Fibroblast of upper back skin (primary cell): ENCODE measurements around the gene STK26.
"Not testable (repeated sequence)": the region's sequence is repeated elsewhere in the genome, so short reads cannot be mapped to it uniquely, and the experiment has no call there.

ENCODE experiments used
- DNase-seq: peaks from one replicate; pipeline ENCODE4 v3.0.0-alpha.2; 2013

STK26 gene

DNA sequence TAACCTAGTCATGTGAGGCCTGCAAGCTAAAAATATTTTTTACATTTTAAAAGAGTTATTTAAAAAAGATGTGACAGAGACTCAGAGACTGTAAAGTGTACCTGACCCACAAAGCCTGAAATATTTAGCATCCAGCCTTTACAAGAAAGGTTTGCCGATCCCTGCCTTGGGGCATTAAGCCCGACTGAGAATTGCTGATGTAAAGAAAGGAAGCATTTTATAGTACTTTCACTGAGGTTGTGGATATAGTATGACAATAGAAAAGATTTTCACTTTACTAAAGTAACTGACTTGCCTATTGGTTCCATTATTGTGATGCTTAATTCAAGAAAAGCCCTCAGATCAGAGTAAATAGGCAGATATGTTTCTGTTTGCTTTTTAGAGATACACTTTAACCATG, 17.0 kb downstream of the STK26 start:
- DNase-seq: no peak

DNA sequence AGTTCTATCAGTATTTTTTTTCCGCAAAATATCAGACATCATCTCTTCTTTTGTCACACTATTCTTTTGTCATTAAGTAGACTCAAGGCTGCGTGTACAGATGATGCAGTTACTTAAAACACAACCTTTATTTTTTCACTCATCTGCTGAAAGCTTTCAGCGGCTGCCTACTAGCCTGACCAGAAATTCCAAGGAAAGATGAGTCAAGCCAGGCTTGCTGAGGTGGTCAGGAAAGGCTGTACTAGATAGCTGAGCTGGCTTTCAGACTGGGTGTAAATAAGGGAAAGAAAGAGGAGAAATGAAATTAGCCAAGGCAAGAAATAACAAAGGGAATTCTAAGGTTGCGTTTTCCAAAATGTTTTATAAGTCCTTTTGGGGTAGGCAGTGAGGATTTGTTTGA, 17.9 kb downstream of the STK26 start:
- peak; percentile 58 for DNase-seq

DNA sequence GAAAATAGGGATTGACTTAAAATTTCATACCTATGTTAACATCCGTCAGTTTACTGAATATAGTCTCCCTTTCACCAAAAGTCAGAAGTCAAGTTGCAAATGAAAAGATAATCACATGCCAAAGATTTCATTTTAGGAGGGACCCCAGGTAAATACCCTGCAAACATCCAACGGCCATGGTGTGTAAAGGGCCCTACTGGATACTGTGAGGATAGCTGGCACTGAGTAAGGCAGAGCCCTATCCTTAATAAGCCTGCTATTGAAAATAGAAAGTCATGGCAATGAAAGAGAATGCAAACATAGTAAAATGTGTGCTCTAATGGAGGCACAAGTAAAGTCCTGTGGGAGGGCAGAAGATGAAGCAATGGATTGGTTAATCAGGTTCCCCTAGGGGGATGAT, 20.9 kb downstream of the STK26 start:
- DNase-seq: no peak

DNA sequence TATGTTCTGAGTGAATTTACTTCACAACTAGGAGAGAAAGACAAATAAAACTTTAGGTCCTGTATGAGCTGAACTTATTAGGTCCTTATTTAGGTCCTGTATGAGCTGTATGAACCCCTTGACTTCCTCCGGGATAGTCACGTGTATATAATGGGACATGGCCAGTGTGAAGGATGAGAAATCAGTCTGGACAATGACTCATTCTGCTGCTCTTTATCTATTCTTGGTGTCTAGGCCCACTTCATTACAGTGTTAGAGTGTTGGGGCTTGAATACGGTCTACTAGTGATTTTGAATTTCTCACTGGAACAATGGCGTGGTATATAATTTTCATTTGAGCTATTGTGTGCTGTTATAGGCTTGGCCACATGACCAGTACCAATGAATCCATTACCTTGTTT, 21.9 kb downstream of the STK26 start:
- DNase-seq: no peak

DNA sequence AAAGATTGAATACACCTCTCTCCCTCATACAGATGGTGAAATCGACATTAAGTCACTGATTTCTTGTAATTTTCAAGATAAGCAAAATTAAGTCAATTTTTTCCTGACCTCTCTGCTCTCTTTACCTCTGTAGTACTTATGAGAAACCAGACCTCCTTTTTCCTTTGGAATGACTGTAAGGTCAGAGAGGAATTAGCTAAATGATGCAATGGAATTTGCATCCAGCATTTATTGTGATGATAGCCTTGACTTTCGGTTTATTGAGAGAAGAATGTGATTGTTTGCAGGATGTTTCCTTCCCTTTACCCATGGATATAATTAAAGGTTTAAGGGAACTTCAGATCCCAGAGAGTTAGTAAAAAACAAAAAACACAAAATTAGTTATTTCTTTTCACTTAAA, 22.4 kb downstream of the STK26 start:
- no peak for DNase-seq

DNA sequence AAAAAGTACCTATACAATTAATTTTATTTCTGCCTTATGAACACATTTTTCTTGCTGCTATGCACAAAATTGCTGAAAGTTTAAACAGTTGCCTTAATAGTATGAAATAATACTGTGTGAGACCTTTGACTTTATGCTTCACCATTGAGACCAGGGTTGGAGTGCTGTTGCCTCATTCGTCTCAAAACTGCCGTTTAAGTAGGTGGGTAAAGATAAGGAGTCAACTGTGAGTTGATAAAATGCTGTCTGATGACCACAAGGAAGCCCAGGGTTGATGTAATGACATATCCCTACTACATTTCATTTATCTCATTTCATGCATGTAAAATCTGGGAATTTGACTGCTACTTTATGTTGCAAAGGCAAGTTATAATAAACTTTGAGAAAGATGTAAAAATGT, 23.4 kb downstream of the STK26 start:
- no peak for DNase-seq

DNA sequence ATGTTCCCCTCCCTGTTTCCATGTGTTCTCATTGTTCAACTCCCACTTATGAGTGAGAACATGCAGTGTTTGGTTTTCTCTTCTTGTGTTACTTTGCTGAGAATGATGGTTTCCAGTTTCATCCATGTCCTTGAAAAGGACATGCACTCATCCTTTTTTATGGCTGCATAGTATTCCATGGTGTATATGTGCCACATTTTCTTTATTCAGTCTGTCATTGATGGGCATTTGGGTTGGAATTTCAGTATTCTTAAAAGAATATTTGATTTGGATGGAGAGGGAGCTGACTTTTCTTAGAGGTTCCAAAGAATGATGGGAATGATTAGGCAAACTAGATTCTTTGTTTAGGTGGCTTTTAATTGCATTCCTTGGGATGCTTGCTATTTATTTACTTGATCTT, 28.7 kb downstream of the STK26 start:
- not testable (repeated sequence) for DNase-seq

DNA sequence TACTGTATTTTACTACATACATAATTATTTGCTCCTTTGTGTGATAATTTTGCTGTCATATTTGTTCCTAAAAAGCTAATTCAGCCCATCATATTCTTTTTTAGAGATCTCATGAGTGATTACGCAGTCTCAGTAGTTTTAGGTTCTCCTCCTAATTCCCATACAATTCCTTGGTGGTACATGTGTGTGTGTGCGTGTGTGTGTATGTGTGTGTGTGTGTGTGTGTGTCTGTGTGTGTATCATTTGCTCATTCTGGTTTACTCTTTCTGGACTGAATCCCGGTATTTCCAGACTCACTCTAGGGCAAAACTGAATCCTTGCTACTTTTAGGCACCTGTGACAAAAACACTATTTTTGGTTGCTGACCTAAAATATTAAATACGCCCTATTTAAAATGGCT, 34.9 kb downstream of the STK26 start:
- DNase-seq: no peak

DNA sequence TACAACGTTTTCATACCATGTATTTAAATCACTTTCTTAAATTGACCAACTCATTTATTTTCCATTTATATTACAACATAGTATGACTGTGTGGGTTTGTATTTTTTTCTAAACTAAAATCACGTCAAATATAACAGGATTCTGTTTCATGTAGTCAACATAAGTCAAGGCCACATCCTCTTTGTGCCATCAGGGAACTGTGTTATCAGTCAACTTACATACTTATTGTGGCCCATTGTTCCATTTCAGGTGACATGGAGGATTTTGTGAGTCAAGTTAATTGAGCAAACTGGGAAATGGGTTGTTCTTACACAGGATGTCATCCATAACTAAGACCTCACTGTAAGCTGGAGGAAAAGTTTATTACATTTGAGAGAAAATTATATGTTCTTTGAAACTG, 35.9 kb downstream of the STK26 start:
- DNase-seq: no peak

DNA sequence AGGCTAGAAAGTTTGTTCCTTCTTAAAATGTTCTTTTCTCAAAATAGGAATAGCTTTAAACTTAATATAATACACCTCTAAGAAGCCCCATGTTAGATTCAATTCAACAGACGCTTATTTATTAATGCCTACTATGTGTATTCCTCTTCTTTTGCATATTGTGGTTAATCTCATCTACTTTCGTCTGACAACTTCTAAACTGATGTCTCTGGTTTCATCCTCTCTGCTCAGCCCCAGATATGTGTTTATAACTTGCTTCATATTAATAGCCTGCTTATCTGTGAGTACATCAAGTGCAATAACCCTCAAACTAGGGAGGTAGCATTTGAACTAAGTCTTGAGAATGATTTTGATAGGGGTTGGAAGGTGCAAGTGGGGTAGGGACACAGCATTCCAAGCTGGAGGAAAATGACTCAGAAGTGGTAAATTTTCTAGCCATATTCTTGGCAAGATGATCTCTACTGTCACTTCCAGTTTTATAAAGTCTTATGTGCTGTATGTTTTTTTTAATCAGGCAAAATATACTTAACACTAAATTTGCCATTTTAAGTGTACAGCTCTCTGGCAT, 37.0 kb downstream of the STK26 start:
- peak; percentile 24 for DNase-seq

DNA sequence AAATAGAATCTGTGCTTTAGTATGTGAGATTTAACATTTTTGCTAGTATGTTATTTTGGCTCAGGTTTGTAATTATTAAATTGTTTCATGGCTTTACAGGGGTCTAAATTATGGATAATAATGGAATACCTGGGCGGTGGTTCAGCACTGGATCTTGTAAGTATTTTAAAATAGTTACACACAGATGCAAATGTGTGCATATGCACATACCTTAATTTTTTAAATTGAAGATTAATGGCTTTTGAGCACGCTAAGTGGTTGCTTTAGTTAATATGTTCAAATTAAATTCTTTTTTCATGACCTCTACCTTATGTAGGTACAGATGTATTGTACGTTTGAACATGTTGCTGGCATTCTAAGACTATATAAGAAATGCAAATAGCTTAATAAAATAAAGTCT, 40.2 kb downstream of the STK26 start:
- no peak for DNase-seq

DNA sequence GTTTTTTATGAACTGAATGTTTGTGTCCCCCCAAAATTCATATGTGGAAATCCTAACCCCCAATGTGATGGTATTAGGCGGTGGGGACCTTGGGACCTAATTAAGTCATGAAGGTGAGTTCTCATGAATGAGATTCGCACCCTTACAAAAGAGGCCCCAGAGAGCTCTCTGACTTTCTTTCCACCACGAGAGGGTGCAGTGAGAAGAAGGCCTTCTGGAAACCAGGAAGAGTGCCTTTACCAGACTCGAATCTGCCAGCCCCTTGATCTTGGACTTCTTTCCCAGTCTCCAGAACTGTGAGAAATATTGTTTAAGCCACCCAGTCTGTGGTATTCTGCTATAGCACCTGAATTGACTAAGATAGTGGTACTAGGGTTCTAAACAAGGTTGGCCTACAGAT, 40.8 kb downstream of the STK26 start:
- DNase-seq: no peak

DNA sequence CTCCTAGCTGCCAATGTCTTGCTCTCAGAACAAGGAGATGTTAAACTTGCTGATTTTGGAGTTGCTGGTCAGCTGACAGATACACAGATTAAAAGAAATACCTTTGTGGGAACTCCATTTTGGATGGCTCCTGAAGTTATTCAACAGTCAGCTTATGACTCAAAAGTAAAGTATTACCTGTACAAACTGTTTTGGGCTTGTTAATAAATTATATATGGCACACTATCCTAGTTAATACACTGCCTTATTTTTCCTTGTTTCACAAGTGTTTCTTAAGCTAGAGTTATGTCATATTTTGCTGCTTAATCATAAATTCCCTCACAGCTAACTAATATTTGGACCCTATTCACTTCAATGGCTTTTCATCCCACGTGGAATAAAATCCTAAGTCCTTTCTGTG, 45.3 kb downstream of the STK26 start:
- no peak for DNase-seq

DNA sequence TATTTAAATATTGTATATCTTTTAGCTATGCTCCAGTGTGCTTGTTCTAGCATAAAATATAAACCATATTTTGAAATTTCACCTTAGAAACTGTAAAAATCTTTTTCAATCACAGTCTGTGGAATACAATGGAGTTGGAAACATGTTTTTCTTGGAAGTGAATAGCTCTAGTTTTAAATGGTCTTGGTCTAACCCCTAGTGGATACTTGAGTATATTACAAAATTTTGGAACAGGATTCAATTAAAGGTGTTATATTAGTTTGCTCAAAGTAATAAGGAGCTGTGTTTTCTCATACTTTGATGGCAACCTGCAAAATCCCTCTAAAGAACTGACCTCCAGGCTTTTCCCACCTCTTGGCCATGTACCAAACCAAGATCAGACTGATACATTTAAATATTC, 48.2 kb downstream of the STK26 start:
- DNase-seq: peak; percentile 24

DNA sequence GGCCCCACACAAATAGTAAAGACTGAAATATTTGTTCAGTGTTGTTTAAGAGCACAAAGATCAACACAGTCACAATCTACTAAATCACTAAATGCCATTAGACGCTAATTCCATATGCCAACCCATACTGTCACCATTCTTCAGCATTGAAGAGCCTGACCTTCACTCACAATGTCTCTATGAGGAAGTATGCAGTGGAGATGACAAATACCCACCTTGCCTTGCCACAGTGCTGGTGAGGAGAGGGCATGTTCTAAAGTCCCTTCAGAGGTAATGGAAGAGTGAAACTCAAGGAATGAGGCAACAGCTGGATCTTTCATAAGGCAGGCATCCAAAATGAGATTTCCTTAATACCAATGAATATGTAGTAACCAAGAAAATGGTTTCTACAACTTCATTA, 54.3 kb downstream of the STK26 start:
- no peak for DNase-seq

DNA sequence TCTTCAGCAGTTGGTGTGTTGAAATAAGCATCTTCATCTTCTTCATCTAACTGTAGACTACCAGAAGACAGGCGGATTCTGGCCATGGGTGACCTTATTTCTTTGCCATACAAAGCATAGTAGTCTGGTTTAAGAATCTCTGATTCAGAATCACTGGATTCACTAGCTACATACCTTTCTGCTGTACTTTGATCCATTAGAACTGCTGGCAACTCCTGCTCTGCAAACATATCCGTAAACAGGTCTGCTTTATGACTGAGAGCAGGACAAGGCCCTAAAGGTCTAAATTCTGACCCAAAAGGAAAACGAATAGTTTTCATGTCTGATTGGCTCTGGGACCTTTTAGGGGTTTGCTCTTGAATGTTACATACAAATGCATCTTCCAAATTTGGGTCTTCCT, 54.8 kb downstream of the STK26 start:
- DNase-seq: no peak

DNA sequence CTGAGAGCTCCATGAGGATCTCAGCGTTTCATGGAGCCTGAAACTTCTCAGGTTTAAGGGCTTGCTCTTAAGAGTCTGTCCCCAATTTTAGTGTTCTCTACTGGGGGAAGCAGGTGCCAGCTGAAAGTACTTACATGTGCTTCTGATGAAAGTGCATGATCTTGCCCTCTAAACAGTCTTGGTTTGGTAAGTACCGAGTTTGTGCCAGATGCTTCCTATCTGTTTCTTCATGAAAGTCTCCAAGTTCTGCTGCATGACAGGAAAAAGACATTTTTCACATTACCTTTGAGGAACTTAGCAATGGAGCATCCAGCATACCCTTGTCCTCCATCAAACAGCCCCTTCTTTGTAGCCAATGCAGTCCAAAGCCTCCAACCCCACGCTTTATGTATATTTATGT, 62.7 kb downstream of the STK26 start:
- DNase-seq: no peak

DNA sequence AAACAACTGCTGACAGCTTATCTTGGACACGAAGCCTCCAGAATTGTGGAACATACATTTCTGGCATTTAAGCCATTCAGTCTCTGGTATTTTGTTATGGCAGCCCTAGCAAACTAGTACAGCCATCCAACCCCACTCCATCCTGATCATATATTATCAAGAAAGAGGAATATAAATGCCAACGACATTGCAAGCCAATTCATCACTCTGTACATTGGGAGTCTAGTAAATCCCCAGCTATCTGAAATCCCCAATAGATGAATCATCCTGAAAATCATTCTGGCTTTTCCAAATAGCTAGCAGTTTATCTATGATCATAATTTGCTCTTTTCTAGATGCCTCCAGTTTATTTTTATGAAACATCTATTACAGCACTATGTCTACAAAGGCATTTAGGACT, 63.6 kb downstream of the STK26 start:
- peak; percentile 77 for DNase-seq

DNA sequence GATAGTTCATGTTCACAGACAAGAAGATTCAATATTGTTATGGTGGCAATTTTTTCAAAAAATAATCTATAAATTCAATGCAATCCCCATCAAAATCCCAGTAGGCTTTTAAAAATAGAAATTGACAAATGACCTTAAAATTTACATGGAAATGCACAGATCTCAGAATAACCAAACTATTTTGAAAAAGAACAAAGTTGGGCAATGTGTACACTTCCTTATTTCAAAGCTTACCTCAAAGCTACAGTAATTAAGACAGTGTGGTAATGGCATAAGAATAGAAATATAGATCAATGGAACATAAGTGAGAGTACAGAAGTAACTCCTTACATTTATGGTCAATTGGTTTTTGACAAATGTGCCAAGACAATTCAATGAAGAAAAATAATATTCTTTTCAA, 65.8 kb downstream of the STK26 start:
- DNase-seq: no peak

DNA sequence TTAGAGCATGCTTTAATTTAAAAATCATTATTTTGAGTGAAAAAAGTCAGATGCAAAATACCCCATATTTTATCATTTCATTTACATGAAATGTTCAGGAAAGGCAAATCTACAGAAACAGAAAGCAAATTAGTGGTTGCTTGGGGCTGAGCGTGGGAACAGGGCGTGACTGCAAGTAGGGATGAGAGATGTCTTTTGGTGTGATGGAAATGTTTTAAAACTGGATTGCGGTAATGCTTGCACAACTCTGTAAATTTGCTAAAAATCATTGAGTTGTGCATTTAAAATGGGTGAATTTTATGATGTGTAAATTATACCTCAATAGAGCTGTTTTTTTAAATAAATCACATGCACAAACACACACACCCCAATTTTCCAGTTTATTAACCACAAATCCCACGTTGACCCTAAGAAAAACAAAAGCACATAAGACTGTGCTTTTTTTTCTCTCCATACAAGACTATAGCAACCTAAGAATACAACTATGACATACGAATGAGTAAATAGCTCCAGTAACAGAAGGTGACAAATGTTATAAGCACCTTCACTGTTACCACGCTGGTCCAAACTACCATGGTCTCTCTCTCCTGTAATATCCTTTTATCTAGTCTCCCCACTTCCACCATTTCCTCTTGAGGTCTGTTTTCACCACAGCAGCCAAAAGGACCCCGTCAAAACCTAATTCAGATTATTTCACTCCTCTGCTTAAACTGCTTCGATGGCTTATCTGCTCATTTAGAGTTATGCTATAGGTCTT, 67.5 kb downstream of the STK26 start:
- DNase-seq: no peak

DNA sequence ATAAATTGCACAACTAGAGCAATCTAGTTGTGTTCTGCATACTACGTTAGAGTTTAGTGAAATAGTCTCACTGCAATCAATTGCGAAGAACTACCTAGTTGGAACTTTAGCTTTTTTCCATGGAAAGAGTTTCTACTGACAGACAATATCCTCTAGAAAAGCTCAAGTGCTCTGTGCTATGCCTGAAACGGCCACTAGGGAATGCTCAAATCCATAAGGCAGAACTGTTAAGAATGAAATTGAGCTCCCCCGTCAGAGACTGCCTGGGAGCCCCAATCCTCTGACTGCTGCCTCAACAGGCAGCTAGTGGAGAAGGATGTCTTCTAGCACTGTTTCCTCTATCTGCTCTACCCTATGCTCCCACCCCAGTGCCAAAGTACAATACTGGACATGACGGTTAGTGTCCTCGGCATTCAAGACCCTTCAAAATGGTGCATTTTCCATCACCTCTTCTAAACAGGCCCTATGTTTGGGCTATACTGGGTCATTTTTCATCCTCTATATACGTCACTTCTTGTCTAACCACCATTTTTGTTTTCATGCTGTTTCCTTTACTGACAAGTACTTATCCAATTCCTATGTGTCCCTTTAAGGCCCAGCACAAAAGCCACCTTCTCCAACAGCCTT, 69.5 kb downstream of the STK26 start:
- peak; percentile 70 for DNase-seq

DNA sequence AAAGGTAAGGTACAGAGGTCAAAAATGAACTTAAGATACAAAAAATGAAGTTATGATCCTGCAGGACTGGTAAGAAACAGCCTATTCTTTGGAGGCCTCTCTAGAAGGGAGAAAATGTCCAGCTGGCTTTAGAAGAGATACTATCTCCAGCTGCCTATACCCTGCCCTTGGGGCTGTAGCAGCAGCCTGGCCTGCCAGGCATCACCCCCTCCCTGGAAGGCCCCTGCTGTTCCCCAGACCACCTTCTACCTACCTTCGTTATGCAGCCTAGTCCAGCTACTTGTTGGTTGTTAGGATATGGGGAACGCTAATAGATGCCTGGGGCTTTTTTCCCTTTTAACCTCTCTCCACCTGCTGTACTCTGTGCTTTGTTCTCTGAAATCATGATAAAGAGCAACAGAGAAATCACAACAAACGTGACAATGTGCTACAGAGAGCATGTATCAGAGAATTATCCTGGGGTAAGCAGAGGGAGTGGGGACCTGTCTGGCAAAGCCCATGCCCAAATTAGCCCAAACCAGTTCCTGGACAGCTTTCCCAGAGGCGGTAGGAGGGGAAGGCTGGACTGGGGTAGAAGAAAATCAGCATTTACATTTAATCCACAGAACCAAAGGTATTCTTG, 70.2 kb downstream of the STK26 start:
- no peak for DNase-seq

DNA sequence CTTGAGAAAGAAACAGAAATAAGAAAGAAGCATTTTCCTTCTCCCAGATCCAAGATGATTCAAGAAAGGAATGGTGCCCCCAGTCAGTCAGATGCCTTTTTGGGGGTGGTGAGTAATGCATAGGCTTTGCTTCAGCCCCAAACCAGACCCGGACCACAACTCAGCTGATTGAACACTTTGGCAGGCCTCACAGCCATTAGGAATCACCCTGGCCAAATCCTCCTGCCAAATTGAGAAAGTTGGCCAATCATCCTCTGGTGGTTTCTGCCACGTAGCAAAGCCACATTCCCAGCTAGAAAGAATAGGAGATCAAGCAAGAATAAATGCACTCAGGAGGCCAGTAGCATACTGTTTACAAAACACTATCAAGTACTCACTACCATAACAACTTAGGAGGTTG, 71.1 kb downstream of the STK26 start:
- DNase-seq: peak; percentile 75

DNA sequence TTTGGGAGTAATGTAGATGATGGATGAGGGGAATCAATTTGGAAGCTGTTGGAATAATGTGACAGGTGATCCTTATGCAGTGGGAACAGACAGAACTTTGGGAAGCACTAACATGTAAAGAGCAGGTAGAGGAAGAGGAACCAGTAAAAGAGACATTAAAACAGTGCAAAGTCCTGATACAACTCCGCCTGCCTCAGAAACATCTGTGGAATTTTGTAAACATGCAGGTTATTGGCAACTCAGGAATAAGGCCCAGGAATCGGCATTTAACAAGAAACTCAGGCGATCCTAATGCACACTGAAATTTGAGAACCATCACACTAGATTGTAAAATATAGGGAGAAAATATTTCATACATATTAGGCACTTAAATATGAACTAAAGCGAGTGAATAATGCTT, 75.6 kb downstream of the STK26 start:
- DNase-seq: not testable (repeated sequence)
